ENCODE measurements around the gene CD300H.

CD300H gene

DNA sequence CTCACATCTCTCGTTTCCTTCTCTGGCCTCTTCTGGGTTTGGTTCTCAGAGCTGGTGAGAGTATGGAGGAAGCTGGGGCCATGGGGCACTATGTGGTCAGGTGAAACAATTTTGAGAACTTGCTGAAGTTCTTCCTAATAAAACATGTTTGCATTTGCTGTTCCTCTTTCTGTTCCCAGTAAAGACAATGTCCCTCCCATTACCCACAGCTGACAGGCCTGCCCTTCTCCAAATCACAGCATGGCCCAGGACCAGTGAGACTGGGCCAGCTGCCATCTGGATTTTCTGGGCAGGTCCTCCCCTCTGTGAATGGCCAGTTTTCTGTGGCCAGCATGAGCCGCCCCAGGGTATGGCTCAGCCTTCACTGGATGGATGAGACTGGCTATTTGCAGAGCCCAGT lies at the start of gene CD300H:
Gene CD300H (minus strand): TSS at position 113 of the 400 bp plus-strand sequence.
- Histone ChIP-seq H3K27ac (ENCODE audit: low read length) (no peak within 1 kb of the TSS), H3K27me3 (ENCODE audit: low read depth, low read length) (no peaks in the 10 kb centered on the region), H3K4me3 (ENCODE audit: low read depth in 1 of 2, low read length in 2 of 2) (no peak within 1 kb of the TSS)

DNA sequence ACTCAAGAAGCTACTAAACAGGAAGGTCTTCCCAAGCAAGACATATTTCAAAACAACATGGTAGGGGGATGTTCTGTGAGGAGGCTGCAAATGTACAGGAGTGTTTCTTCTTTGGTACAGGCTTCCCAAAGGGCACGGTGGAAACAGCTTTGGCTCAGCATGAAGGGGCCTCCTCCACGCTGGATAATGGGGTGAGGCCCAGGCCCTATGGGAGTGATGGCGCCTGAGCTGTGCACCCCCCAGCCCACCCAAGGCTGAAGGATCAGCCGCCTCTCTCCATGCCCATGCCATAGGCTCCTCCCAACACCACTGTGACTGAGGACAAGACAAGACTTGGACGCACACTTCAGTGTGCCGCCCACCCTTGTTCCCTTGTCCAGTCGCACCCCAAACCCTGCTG lies 49.4 kb upstream of the CD300H start:
- H3K4me1 ChIP-seq (ENCODE audit: control insufficient read depth in 1 of 2, insufficient read depth in 2 of 2, low read length in 2 of 2), result no peaks in the 10 kb centered on the region
- H3K27ac ChIP-seq (ENCODE audit: low read length), result no peak overlapping the region
- no peak overlapping the region for H3K4me3 ChIP-seq (ENCODE audit: low read depth in 1 of 2, low read length in 2 of 2)
- no peaks in the 10 kb centered on the region for H3K9me3 ChIP-seq (ENCODE audit: control insufficient read depth in 1 of 2, low read length in 2 of 2)
- no peaks in the 10 kb centered on the region for H3K36me3 ChIP-seq (ENCODE audit: control insufficient read depth in 1 of 2, insufficient read depth in 2 of 2, low read length in 2 of 2)
- H3K27me3 ChIP-seq (ENCODE audit: low read depth, low read length), result no peaks in the 10 kb centered on the region

More for the DNA sequence above, at the start of gene CD300H:
- Histone ChIP-seq H3K36me3 (ENCODE audit: control insufficient read depth in 1 of 2, insufficient read depth in 2 of 2, low read length in 2 of 2) (no peaks in the 10 kb centered on the region), H3K9me3 (ENCODE audit: control insufficient read depth in 1 of 2, low read length in 2 of 2) (no peaks in the 10 kb centered on the region), H3K4me1 (ENCODE audit: control insufficient read depth in 1 of 2, insufficient read depth in 2 of 2, low read length in 2 of 2) (no peaks in the 10 kb centered on the region)

GRCh38 chr17:74612046-74612445 lies 44.7 kb upstream of the CD300H start:
- no peaks in the 10 kb centered on the region for H3K4me1 ChIP-seq (ENCODE audit: control insufficient read depth in 1 of 2, insufficient read depth in 2 of 2, low read length in 2 of 2)
- H3K27ac ChIP-seq (ENCODE audit: low read length), result no peak overlapping the region
- peaks cover 0 to 2% of the 10 kb centered on the region in 2 donors for H3K9me3 ChIP-seq (ENCODE audit: control insufficient read depth in 1 of 2, low read length in 2 of 2)
- no peaks in the 10 kb centered on the region for H3K36me3 ChIP-seq (ENCODE audit: control insufficient read depth in 1 of 2, insufficient read depth in 2 of 2, low read length in 2 of 2)
- H3K27me3 ChIP-seq (ENCODE audit: low read depth, low read length), result no peaks in the 10 kb centered on the region
- no peak overlapping the region for H3K4me3 ChIP-seq (ENCODE audit: low read depth in 1 of 2, low read length in 2 of 2)

DNA sequence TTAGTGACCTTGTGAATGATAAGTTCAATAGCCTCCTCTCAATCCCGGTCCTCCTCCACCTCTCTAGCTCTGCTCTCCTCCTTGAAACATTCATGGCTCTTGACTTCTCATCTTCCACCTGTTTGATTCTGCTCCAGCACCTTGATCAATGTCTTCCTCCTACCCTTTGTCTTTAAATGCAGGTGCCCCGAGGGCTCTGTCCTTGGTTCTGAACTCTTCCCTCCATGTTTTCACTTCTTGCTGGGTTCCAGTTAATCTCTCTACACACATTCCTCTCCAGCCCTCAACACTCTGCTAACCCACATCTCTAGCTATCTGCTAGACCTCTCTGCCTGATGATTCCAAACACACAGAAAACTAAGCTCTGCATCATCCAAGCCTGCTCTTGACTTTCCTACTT lies 42.8 kb upstream of the CD300H start:
- H3K27ac ChIP-seq (ENCODE audit: low read length), result no peak overlapping the region
- H3K4me1 ChIP-seq (ENCODE audit: control insufficient read depth in 1 of 2, insufficient read depth in 2 of 2, low read length in 2 of 2), result peaks cover 0 to 2% of the 10 kb centered on the region in 2 donors
- no peaks in the 10 kb centered on the region for H3K27me3 ChIP-seq (ENCODE audit: low read depth, low read length)
- H3K9me3 ChIP-seq (ENCODE audit: control insufficient read depth in 1 of 2, low read length in 2 of 2), result peaks cover 0 to 2% of the 10 kb centered on the region in 2 donors
- no peak overlapping the region for H3K4me3 ChIP-seq (ENCODE audit: low read depth in 1 of 2, low read length in 2 of 2)
- no peaks in the 10 kb centered on the region for H3K36me3 ChIP-seq (ENCODE audit: control insufficient read depth in 1 of 2, insufficient read depth in 2 of 2, low read length in 2 of 2)

- Histone ChIP-seq H3K4me1 (ENCODE audit: control insufficient read depth in 1 of 2, insufficient read depth in 2 of 2, low read length in 2 of 2) (peaks cover 0 to 8% of the 10 kb centered on the region in 2 donors), H3K36me3 (ENCODE audit: control insufficient read depth in 1 of 2, insufficient read depth in 2 of 2, low read length in 2 of 2) (no peaks in the 10 kb centered on the region), H3K4me3 (ENCODE audit: low read depth in 1 of 2, low read length in 2 of 2) (no peak overlapping the region), H3K9me3 (ENCODE audit: control insufficient read depth in 1 of 2, low read length in 2 of 2) (peaks cover 0 to 2% of the 10 kb centered on the region in 2 donors), H3K27me3 (ENCODE audit: low read depth, low read length) (no peaks in the 10 kb centered on the region), H3K27ac (ENCODE audit: low read length) (no peak overlapping the region)
Measured at GRCh38 chr17:74608511-74608910, 41.2 kb upstream of the CD300H start.

DNA sequence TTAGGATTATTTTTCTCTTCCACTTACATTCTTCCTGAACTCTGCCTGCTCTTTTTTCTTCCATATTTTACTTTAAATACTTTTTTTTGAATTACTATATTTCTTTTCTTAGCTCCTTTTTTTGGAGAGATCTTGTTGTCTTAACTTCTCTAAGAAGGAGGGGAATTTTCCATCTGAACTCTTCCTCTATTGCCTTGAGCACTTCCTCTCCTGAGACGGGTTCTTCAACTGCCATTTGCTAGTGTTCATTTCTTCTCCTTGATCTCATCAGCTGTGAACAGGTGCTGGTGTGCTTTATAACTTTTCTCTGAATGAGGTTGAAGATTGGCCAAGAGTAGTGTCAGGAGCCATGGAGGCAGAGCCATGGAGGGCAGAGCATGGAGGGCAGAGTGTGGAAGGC lies 39.9 kb upstream of the CD300H start:
- H3K27ac ChIP-seq (ENCODE audit: low read length), result no peak overlapping the region
- no peaks in the 10 kb centered on the region for H3K36me3 ChIP-seq (ENCODE audit: control insufficient read depth in 1 of 2, insufficient read depth in 2 of 2, low read length in 2 of 2)
- no peak overlapping the region for H3K4me3 ChIP-seq (ENCODE audit: low read depth in 1 of 2, low read length in 2 of 2)
- H3K9me3 ChIP-seq (ENCODE audit: control insufficient read depth in 1 of 2, low read length in 2 of 2), result peaks cover 0 to 2% of the 10 kb centered on the region in 2 donors
- H3K27me3 ChIP-seq (ENCODE audit: low read depth, low read length), result no peaks in the 10 kb centered on the region
- H3K4me1 ChIP-seq (ENCODE audit: control insufficient read depth in 1 of 2, insufficient read depth in 2 of 2, low read length in 2 of 2), result peaks cover 0 to 13% of the 10 kb centered on the region in 2 donors

DNA sequence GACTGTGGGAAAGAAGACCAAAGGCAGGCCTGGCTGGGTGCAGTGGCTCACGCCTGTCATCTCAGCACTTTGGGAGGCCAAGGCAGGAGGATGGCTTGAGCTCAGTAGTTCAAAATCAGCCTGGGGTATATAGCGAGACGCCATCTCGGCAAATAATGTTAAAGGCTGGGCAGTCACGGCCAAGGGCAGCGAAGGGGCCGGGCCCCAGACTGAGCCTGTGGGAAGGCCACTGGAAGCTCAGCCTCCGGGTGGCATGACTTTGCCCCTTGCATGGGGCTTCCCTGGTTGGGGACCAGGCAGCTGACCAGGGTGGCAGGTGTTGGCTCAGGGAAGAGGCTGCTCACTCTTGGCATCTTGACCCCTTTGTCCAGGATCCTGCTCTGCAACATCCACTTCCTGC lies 38.7 kb upstream of the CD300H start:
- Histone ChIP-seq H3K36me3 (ENCODE audit: control insufficient read depth in 1 of 2, insufficient read depth in 2 of 2, low read length in 2 of 2) (no peaks in the 10 kb centered on the region), H3K4me3 (ENCODE audit: low read depth in 1 of 2, low read length in 2 of 2) (no peak overlapping the region), H3K27me3 (ENCODE audit: low read depth, low read length) (no peaks in the 10 kb centered on the region), H3K27ac (ENCODE audit: low read length) (no peak overlapping the region), H3K4me1 (ENCODE audit: control insufficient read depth in 1 of 2, insufficient read depth in 2 of 2, low read length in 2 of 2) (peaks cover 0 to 15% of the 10 kb centered on the region in 2 donors), H3K9me3 (ENCODE audit: control insufficient read depth in 1 of 2, low read length in 2 of 2) (peaks cover 0 to 2% of the 10 kb centered on the region in 2 donors)

DNA sequence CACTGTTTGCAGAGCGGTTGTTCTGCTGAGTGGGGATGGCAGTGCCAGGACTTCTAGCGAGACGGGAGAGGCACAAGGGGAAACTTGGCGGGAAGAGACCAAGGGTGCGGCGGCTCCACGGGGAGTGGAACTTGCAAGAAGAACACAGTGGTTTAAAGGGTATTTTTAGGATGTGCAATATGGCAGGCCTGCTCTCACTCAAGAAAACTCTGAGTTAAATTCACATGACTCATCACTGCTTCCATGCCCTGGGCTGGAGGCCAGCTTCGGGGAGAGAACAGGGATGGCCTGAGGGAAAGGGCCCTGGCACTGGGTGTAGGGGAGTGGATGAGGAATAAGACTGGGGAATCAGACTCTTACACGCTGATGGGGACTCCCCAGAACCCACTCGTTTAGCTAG lies 38.1 kb upstream of the CD300H start:
- Histone ChIP-seq H3K27ac (ENCODE audit: low read length) (no peak overlapping the region), H3K4me1 (ENCODE audit: control insufficient read depth in 1 of 2, insufficient read depth in 2 of 2, low read length in 2 of 2) (peaks cover 0 to 15% of the 10 kb centered on the region in 2 donors), H3K9me3 (ENCODE audit: control insufficient read depth in 1 of 2, low read length in 2 of 2) (peaks cover 0 to 2% of the 10 kb centered on the region in 2 donors), H3K27me3 (ENCODE audit: low read depth, low read length) (no peaks in the 10 kb centered on the region), H3K36me3 (ENCODE audit: control insufficient read depth in 1 of 2, insufficient read depth in 2 of 2, low read length in 2 of 2) (no peaks in the 10 kb centered on the region), H3K4me3 (ENCODE audit: low read depth in 1 of 2, low read length in 2 of 2) (peak overlapping the region in 1 of 2 donors; percentile 7)

- no peak overlapping the region for H3K27ac ChIP-seq (ENCODE audit: low read length)
- H3K9me3 ChIP-seq (ENCODE audit: control insufficient read depth in 1 of 2, low read length in 2 of 2), result peaks cover 0 to 2% of the 10 kb centered on the region in 2 donors
- H3K4me1 ChIP-seq (ENCODE audit: control insufficient read depth in 1 of 2, insufficient read depth in 2 of 2, low read length in 2 of 2), result peaks cover 0 to 15% of the 10 kb centered on the region in 2 donors
- no peak overlapping the region for H3K4me3 ChIP-seq (ENCODE audit: low read depth in 1 of 2, low read length in 2 of 2)
- no peaks in the 10 kb centered on the region for H3K27me3 ChIP-seq (ENCODE audit: low read depth, low read length)
- no peaks in the 10 kb centered on the region for H3K36me3 ChIP-seq (ENCODE audit: control insufficient read depth in 1 of 2, insufficient read depth in 2 of 2, low read length in 2 of 2)
Measured at GRCh38 chr17:74604761-74605160, 37.5 kb upstream of the CD300H start.

GRCh38 chr17:74604200-74604599 lies 36.9 kb upstream of the CD300H start:
- H3K27ac ChIP-seq (ENCODE audit: low read length), result no peak overlapping the region
- H3K4me3 ChIP-seq (ENCODE audit: low read depth in 1 of 2, low read length in 2 of 2), result no peak overlapping the region
- peaks cover 0 to 2% of the 10 kb centered on the region in 2 donors for H3K9me3 ChIP-seq (ENCODE audit: control insufficient read depth in 1 of 2, low read length in 2 of 2)
- H3K36me3 ChIP-seq (ENCODE audit: control insufficient read depth in 1 of 2, insufficient read depth in 2 of 2, low read length in 2 of 2), result no peaks in the 10 kb centered on the region
- no peaks in the 10 kb centered on the region for H3K27me3 ChIP-seq (ENCODE audit: low read depth, low read length)
- peaks cover 0 to 15% of the 10 kb centered on the region in 2 donors for H3K4me1 ChIP-seq (ENCODE audit: control insufficient read depth in 1 of 2, insufficient read depth in 2 of 2, low read length in 2 of 2)

- no peak overlapping the region for H3K27ac ChIP-seq (ENCODE audit: low read length)
- no peaks in the 10 kb centered on the region for H3K27me3 ChIP-seq (ENCODE audit: low read depth, low read length)
- no peaks in the 10 kb centered on the region for H3K36me3 ChIP-seq (ENCODE audit: control insufficient read depth in 1 of 2, insufficient read depth in 2 of 2, low read length in 2 of 2)
Measured at GRCh38 chr17:74603746-74604145, 36.4 kb upstream of the CD300H start.

GRCh38 chr17:74603037-74603635 lies 35.8 kb upstream of the CD300H start:
- H3K27me3 ChIP-seq (ENCODE audit: low read depth, low read length), result no peaks in the 10 kb centered on the region
- no peak overlapping the region for H3K4me3 ChIP-seq (ENCODE audit: low read depth in 1 of 2, low read length in 2 of 2)
- no peaks in the 10 kb centered on the region for H3K36me3 ChIP-seq (ENCODE audit: control insufficient read depth in 1 of 2, insufficient read depth in 2 of 2, low read length in 2 of 2)
- no peak overlapping the region for H3K27ac ChIP-seq (ENCODE audit: low read length)
- peaks cover 0 to 2% of the 10 kb centered on the region in 2 donors for H3K9me3 ChIP-seq (ENCODE audit: control insufficient read depth in 1 of 2, low read length in 2 of 2)
- H3K4me1 ChIP-seq (ENCODE audit: control insufficient read depth in 1 of 2, insufficient read depth in 2 of 2, low read length in 2 of 2), result peaks cover 0 to 15% of the 10 kb centered on the region in 2 donors

More at GRCh38 chr17:74603746-74604145, 36.4 kb upstream of the CD300H start:
- no peak overlapping the region for H3K4me3 ChIP-seq (ENCODE audit: low read depth in 1 of 2, low read length in 2 of 2)
- H3K9me3 ChIP-seq (ENCODE audit: control insufficient read depth in 1 of 2, low read length in 2 of 2), result peaks cover 0 to 2% of the 10 kb centered on the region in 2 donors
- H3K4me1 ChIP-seq (ENCODE audit: control insufficient read depth in 1 of 2, insufficient read depth in 2 of 2, low read length in 2 of 2), result peaks cover 0 to 15% of the 10 kb centered on the region in 2 donors
